Measurements from ENCODE around the gene SLX9. TPM values are rescaled to one million over a fixed set of nuclear protein-coding genes. Genes with fewer than 3 reads are reported as not detected.
A peak's percentile ranks its signal among the peaks of the same experiment; 100 is the strongest.

The SLX9 gene
- polyA plus RNA-seq, 1 of the 3 experiments (the other 2 are of a cell fraction) = 42.9 TPM

DNA sequence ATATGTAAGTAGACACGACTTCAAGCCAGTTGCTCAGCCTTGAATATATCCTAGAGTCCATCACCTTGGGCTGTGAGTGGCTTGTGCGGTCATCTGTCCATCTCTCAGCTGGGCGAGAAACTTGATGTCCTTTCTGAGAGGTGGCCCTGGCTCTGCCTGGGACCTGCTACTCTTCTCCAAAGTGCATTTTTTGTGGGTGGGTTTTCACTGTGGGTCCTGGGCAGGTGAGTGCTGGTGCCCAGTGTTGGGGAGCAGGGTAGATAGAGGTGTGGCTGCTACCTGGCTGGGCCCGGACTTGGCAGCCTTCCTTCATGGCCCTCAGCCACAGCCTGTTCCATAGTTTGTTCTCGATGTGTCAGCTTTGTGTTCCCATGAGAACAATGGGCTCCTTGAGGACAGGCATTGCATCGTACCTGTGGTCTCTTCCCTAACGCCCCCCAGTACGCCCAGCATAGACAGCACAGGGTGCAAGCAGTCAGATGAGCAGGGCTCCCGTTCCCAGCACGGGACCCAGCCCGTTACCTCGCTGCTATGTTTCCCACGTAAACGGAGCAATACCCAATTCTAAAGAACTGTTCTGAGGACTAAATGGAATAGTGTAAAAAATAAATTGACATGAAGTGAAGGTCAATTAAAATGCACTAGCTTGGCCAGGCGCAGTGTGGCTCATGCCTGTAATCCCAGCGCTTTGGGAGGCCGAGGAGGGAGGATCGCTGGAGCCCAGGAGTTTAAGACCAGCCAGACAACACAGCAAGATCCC is 877 bp upstream of the SLX9 start:
- Histone ChIP-seq H3K9ac (peak overlapping the region; percentile 80), H3K79me2 (ENCODE audit: insufficient read depth) (peaks cover 46% of the 10 kb centered on the region), H3F3A (replicated peaks; ENCODE audit: insufficient read depth) (peaks cover 5% of the 10 kb centered on the region), H3K27me3 (ENCODE audit: insufficient read depth) (no peaks in the 10 kb centered on the region), H3K36me3 (replicated peaks in 1 of 2; ENCODE audit: control insufficient read depth in 1 of 2, insufficient read depth in 2 of 2, low read length in 1 of 2) (peaks cover 4 to 11% of the 10 kb centered on the region in 2 experiments), H2AFZ (ENCODE audit: low read depth) (peak overlapping the region; percentile 99), H3K27ac (ENCODE audit: low read depth in 2 of 2, low read length in 1 of 2) (peak overlapping the region in 1 of 2 experiments; percentile 63; a peak in 1 of 4 replicates), H4K20me1 (ENCODE audit: insufficient read depth) (peaks cover 25% of the 10 kb centered on the region), H3K9me2 (no peaks in the 10 kb centered on the region), H3K4me2 (peak overlapping the region; percentile 91), H3K4me1 (ENCODE audit: control insufficient read depth in 1 of 2, insufficient read depth in 2 of 2, low read depth in 1 of 2, low read length in 1 of 2) (peaks cover 8 to 19% of the 10 kb centered on the region in 2 experiments; a peak in 3 of 4 replicates), H3K4me3 (ENCODE audit: low read depth in 2 of 2, low read length in 1 of 2) (peak overlapping the region; percentile 97 to 98), H3K9me3 (no peaks in the 10 kb centered on the region)
- 86% methylated on average over 18 of the region's 18 CpGs for WGBS (ENCODE audit: low lambda C conversion rate)
- ChIA-PET POLR2A (interaction anchor here (1.0 kb wide), 1 partner anchor 198 kb away, joined by 3 read pairs; no protein-coding TSS in a partner anchor), CTCF (interaction anchor here (0.9 to 2.7 kb wide), 7 partner anchors 11 to 198 kb away, joined by 3 to 25 read pairs (median 3); no protein-coding TSS in a partner anchor)
- no peak for DNase-seq
- TF ChIP-seq NRF1 (IDR thresholded peaks at IDR 0.05; ENCODE audit: low read depth, low read length) (no peak), CHD2 (IDR thresholded peaks at IDR 0.05; ENCODE audit: low read length, partially characterized antibody) (no peak), SMC3 (IDR thresholded peaks at IDR 0.05; ENCODE audit: low read depth, low read length) (no peak), SIN3A (IDR thresholded peaks at IDR 0.05; ENCODE audit: borderline replicate concordance, low read depth, low read length) (no peak), MXI1 (IDR thresholded peaks at IDR 0.05; ENCODE audit: low read depth, low read length) (no peak), RXRA (IDR thresholded peaks at IDR 0.05; ENCODE audit: borderline replicate concordance, low read depth) (no peak), YY1 (IDR thresholded peaks at IDR 0.05; ENCODE audit: low read depth) (no peak), EZH2phosphoT487 (IDR thresholded peaks at IDR 0.05; ENCODE audit: borderline replicate concordance, low read depth) (no peak), GABPA (IDR thresholded peaks at IDR 0.05; ENCODE audit: low read depth) (no peak), ELF1 (IDR thresholded peaks at IDR 0.05) (no peak), PBX3 (IDR thresholded peaks at IDR 0.05) (no peak), NFIC (IDR thresholded peaks at IDR 0.05; ENCODE audit: borderline replicate concordance) (no peak)
- TF ChIP-seq, protein P1, sequence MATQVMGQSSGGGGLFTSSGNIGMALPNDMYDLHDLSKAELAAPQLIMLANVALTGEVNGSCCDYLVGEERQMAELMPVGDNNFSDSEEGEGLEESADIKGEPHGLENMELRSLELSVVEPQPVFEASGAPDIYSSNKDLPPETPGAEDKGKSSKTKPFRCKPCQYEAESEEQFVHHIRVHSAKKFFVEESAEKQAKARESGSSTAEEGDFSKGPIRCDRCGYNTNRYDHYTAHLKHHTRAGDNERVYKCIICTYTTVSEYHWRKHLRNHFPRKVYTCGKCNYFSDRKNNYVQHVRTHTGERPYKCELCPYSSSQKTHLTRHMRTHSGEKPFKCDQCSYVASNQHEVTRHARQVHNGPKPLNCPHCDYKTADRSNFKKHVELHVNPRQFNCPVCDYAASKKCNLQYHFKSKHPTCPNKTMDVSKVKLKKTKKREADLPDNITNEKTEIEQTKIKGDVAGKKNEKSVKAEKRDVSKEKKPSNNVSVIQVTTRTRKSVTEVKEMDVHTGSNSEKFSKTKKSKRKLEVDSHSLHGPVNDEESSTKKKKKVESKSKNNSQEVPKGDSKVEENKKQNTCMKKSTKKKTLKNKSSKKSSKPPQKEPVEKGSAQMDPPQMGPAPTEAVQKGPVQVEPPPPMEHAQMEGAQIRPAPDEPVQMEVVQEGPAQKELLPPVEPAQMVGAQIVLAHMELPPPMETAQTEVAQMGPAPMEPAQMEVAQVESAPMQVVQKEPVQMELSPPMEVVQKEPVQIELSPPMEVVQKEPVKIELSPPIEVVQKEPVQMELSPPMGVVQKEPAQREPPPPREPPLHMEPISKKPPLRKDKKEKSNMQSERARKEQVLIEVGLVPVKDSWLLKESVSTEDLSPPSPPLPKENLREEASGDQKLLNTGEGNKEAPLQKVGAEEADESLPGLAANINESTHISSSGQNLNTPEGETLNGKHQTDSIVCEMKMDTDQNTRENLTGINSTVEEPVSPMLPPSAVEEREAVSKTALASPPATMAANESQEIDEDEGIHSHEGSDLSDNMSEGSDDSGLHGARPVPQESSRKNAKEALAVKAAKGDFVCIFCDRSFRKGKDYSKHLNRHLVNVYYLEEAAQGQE (IDR thresholded peaks at IDR 0.05; ENCODE audit: low read depth, low read length) = no peak
- TF ChIP-seq, protein P2, sequence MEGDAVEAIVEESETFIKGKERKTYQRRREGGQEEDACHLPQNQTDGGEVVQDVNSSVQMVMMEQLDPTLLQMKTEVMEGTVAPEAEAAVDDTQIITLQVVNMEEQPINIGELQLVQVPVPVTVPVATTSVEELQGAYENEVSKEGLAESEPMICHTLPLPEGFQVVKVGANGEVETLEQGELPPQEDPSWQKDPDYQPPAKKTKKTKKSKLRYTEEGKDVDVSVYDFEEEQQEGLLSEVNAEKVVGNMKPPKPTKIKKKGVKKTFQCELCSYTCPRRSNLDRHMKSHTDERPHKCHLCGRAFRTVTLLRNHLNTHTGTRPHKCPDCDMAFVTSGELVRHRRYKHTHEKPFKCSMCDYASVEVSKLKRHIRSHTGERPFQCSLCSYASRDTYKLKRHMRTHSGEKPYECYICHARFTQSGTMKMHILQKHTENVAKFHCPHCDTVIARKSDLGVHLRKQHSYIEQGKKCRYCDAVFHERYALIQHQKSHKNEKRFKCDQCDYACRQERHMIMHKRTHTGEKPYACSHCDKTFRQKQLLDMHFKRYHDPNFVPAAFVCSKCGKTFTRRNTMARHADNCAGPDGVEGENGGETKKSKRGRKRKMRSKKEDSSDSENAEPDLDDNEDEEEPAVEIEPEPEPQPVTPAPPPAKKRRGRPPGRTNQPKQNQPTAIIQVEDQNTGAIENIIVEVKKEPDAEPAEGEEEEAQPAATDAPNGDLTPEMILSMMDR (IDR thresholded peaks at IDR 0.05) = no peak

Data from SK-N-SH (cell line).